ENCODE data around the gene KDSR.

KDSR gene

GRCh38 chr18:63293935-63294334, 73.1 kb downstream of the KDSR start:
- peaks cover 14% of the 10 kb centered on the region for H3K36me3 Mint-ChIP-seq
- H3K9me3 Mint-ChIP-seq (ENCODE audit: low read depth) = no peaks in the 10 kb centered on the region
- peak overlapping the region; percentile 20 for H3K4me3 Mint-ChIP-seq

GRCh38 chr18:63292831-63293683, 73.9 kb downstream of the KDSR start:
- H3K4me3 Mint-ChIP-seq = peak overlapping the region; percentile 51
- no peak overlapping the region for H3K27ac Mint-ChIP-seq
- peaks cover 20% of the 10 kb centered on the region for H3K4me1 Mint-ChIP-seq (ENCODE audit: low read depth)
- no peaks in the 10 kb centered on the region for H3K9me3 Mint-ChIP-seq (ENCODE audit: low read depth)
- H3K27me3 Mint-ChIP-seq = no peaks in the 10 kb centered on the region
- H3K36me3 Mint-ChIP-seq = peaks cover 14% of the 10 kb centered on the region

More at GRCh38 chr18:63293935-63294334, 73.1 kb downstream of the KDSR start:
- H3K27ac Mint-ChIP-seq = no peak overlapping the region
- H3K4me1 Mint-ChIP-seq (ENCODE audit: low read depth) = peaks cover 29% of the 10 kb centered on the region
- no peaks in the 10 kb centered on the region for H3K27me3 Mint-ChIP-seq

- Mint-ChIP-seq H3K4me3 (peak overlapping the region; percentile 78), H3K36me3 (peaks cover 14% of the 10 kb centered on the region), H3K27me3 (no peaks in the 10 kb centered on the region), H3K27ac (no peak overlapping the region), H3K9me3 (ENCODE audit: low read depth) (no peaks in the 10 kb centered on the region), H3K4me1 (ENCODE audit: low read depth) (peaks cover 10% of the 10 kb centered on the region)
Measured at GRCh38 chr18:63291278-63291677, 75.7 kb downstream of the KDSR start.

- Mint-ChIP-seq H3K4me3 (peak overlapping the region; percentile 78), H3K9me3 (ENCODE audit: low read depth) (no peaks in the 10 kb centered on the region), H3K36me3 (peaks cover 16% of the 10 kb centered on the region), H3K4me1 (ENCODE audit: low read depth) (peaks cover 9% of the 10 kb centered on the region), H3K27ac (no peak overlapping the region), H3K27me3 (no peaks in the 10 kb centered on the region)
Measured at GRCh38 chr18:63290821-63291200, 76.2 kb downstream of the KDSR start.

GRCh38 chr18:63290166-63290820, 76.7 kb downstream of the KDSR start:
- H3K9me3 Mint-ChIP-seq (ENCODE audit: low read depth) = no peaks in the 10 kb centered on the region
- no peak overlapping the region for H3K27ac Mint-ChIP-seq
- H3K36me3 Mint-ChIP-seq = peaks cover 18% of the 10 kb centered on the region
- peaks cover 4% of the 10 kb centered on the region for H3K4me1 Mint-ChIP-seq (ENCODE audit: low read depth)
- peak overlapping the region; percentile 78 for H3K4me3 Mint-ChIP-seq
- no peaks in the 10 kb centered on the region for H3K27me3 Mint-ChIP-seq

- no peak overlapping the region for H3K4me3 Mint-ChIP-seq
- H3K4me1 Mint-ChIP-seq (ENCODE audit: low read depth) = peaks cover 14% of the 10 kb centered on the region
- H3K36me3 Mint-ChIP-seq = peaks cover 19% of the 10 kb centered on the region
- H3K9me3 Mint-ChIP-seq (ENCODE audit: low read depth) = no peaks in the 10 kb centered on the region
- H3K27me3 Mint-ChIP-seq = no peaks in the 10 kb centered on the region
- no peak overlapping the region for H3K27ac Mint-ChIP-seq
Measured at GRCh38 chr18:63288311-63288710, 78.7 kb downstream of the KDSR start.

GRCh38 chr18:63287691-63288220, 79.2 kb downstream of the KDSR start:
- Mint-ChIP-seq H3K36me3 (peaks cover 15% of the 10 kb centered on the region), H3K4me3 (no peak overlapping the region), H3K9me3 (ENCODE audit: low read depth) (no peaks in the 10 kb centered on the region), H3K27me3 (no peaks in the 10 kb centered on the region), H3K4me1 (ENCODE audit: low read depth) (peaks cover 17% of the 10 kb centered on the region), H3K27ac (no peak overlapping the region)

- H3K9me3 Mint-ChIP-seq (ENCODE audit: low read depth) = no peaks in the 10 kb centered on the region
- peaks cover 10% of the 10 kb centered on the region for H3K36me3 Mint-ChIP-seq
- no peak overlapping the region for H3K4me3 Mint-ChIP-seq
- peaks cover 23% of the 10 kb centered on the region for H3K4me1 Mint-ChIP-seq (ENCODE audit: low read depth)
- H3K27me3 Mint-ChIP-seq = no peaks in the 10 kb centered on the region
- no peak overlapping the region for H3K27ac Mint-ChIP-seq
Measured at GRCh38 chr18:63286926-63287325, 80.1 kb downstream of the KDSR start.

- Mint-ChIP-seq H3K27ac (peak overlapping the region; percentile 72), H3K4me3 (no peak overlapping the region), H3K9me3 (ENCODE audit: low read depth) (no peaks in the 10 kb centered on the region), H3K36me3 (peaks cover 16% of the 10 kb centered on the region), H3K27me3 (no peaks in the 10 kb centered on the region), H3K4me1 (ENCODE audit: low read depth) (peaks cover 38% of the 10 kb centered on the region)
Measured at GRCh38 chr18:63284827-63285733, 81.9 kb downstream of the KDSR start.

GRCh38 chr18:63284173-63284799, 82.7 kb downstream of the KDSR start:
- no peaks in the 10 kb centered on the region for H3K27me3 Mint-ChIP-seq
- no peaks in the 10 kb centered on the region for H3K9me3 Mint-ChIP-seq (ENCODE audit: low read depth)
- peaks cover 43% of the 10 kb centered on the region for H3K4me1 Mint-ChIP-seq (ENCODE audit: low read depth)
- peak overlapping the region; percentile 34 for H3K27ac Mint-ChIP-seq
- no peak overlapping the region for H3K4me3 Mint-ChIP-seq
- peaks cover 16% of the 10 kb centered on the region for H3K36me3 Mint-ChIP-seq

GRCh38 chr18:63283305-63284094, 83.5 kb downstream of the KDSR start:
- H3K4me3 Mint-ChIP-seq = no peak overlapping the region
- peaks cover 20% of the 10 kb centered on the region for H3K36me3 Mint-ChIP-seq
- peaks cover 51% of the 10 kb centered on the region for H3K4me1 Mint-ChIP-seq (ENCODE audit: low read depth)

GRCh38 chr18:63282793-63283192, 84.2 kb downstream of the KDSR start:
- Mint-ChIP-seq H3K4me3 (no peak overlapping the region), H3K4me1 (ENCODE audit: low read depth) (peaks cover 58% of the 10 kb centered on the region), H3K27me3 (no peaks in the 10 kb centered on the region), H3K27ac (no peak overlapping the region), H3K9me3 (ENCODE audit: low read depth) (no peaks in the 10 kb centered on the region), H3K36me3 (peaks cover 27% of the 10 kb centered on the region)

More at GRCh38 chr18:63283305-63284094, 83.5 kb downstream of the KDSR start:
- no peaks in the 10 kb centered on the region for H3K27me3 Mint-ChIP-seq
- peak overlapping the region; percentile 23 for H3K27ac Mint-ChIP-seq
- H3K9me3 Mint-ChIP-seq (ENCODE audit: low read depth) = no peaks in the 10 kb centered on the region
